ENCODE data around the gene PLEK2.
"Not testable (repeated sequence)": the region's sequence is repeated elsewhere in the genome, so short reads cannot be mapped to it uniquely, and the experiment has no call there.

The PLEK2 gene

DNA sequence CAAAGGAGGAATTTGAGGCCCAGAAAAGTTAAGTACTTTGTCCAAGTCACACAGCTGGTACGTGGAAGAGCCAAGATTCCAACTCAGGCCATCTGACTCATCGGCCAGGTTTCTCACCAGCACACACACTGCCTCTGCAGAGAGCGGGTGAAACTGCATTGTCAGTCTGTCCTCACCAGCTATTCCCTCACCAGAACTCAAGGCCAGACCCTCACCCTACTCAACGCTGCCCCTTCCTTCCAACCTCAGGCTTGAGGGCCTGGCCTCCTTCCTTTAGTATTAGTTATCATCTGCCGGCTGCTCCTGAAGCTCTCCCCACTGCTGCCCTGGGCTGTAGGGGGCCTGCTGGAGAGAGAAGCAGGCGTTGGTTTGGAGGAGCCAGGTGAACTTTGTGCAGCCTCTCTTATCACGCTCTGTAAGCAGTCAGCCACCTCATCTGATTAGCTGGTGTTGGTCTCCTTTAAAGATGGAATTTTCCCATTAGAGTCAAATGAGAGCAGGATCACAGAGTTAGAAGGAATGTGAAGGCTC, 16.6 kb upstream of the PLEK2 start:
- no peak for DNase-seq (ENCODE audit: low read depth, low spot score)

- peak; percentile 52 for DNase-seq (ENCODE audit: low read depth, low spot score)
These were observed 15.1 kb upstream of the PLEK2 start for GRCh38 chr14:67426983-67427606.

DNA sequence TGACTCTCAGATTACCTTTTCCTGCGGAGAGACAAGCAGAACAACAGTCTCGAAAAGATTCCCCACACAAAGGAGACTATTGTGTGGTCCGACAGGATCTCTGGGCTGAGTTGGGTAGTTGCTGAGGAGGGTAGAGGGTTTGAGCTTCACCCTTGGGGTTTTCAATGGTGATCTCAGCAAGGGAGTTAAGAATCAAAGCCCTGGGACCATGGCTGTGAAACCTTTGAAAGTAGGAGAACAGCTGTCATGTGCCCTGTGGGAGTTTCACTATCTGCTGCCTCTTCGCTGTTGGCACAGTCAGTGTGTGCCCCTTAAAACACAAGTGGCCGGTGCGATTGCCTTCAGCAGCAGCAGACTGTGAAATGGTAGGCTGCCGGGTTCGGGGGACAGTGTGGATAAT, 14.2 kb upstream of the PLEK2 start:
- no peak for DNase-seq (ENCODE audit: low read depth, low spot score)

DNA sequence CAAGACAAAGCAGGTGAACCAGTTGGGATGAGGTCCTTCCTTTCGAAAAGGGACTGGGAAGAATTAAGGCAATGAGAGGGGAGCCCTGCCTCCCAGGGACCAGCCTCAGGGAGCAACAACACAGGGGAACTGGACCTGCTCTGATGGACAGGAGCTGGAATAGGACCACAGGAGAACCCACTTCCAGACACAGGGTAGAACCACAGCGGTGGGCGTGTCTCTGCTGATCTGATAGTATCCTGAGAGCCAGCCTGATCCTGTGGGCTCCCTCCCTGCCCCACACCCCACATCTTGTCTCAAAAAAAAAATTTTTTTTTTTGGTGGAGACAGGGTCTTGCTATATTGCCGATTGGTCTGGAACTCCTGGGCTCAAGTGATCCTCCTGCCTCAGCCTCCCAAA, 13.6 kb upstream of the PLEK2 start:
- no peak for DNase-seq (ENCODE audit: low read depth, low spot score)

- DNase-seq (ENCODE audit: low read depth, low spot score): no peak
These were observed 12.6 kb upstream of the PLEK2 start for GRCh38 chr14:67424539-67424938.

DNA sequence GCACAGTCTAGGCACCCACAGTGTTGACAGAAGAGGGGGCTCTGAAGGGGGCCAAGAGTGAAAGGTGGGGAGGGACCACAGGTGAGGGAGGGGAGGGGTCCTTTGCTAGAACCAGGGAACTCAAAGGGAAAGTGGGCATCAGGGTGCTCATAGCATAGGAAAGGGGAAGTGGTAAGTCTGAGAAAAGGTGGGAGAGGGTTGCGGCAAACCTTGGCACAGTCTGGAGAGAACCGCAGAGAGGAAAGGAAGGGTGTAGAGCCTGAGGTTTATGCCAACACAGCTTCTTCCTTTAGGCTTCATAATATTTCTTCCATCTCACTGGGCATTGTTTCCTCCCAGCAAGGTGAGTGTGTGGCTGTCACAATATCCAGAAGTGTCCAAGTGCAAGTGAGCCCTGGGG, 11.5 kb upstream of the PLEK2 start:
- no peak for DNase-seq (ENCODE audit: low read depth, low spot score)

- no peak for DNase-seq (ENCODE audit: low read depth, low spot score)
These were observed 9.6 kb upstream of the PLEK2 start for GRCh38 chr14:67421356-67422224.

DNA sequence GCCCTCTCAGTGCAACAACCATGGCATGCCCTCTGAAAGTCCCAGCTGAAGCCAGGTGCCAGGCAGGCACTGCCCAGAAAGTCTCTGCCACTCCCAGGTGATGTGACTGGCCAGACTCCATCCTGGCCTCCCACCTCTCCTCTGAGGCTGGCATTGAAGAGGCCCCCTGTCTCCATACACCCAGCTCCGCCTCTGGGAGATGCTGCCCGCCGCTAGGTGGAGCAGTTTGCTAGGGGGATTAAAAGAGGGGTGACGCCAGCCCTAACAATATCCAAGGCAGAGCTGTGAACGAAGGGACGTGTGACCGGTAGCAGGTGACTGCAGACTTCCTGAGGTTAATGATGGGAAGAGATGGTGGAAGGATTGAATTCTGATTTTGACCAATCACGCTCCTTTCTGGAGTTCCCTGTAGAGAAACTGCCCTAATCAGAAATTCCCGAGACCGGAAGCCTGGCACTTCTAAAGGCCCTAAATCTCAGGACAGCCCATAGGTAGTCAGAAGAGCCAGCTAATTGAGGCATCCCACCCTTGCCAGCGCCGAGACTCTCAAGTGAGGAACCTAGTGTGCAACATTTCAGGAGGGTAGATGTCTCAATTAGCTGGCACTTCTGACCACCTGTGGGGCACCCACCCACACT, 8.3 kb upstream of the PLEK2 start:
- DNase-seq (ENCODE audit: low read depth, low spot score): no peak

GRCh38 chr14:67418401-67419191, 6.6 kb upstream of the PLEK2 start:
- DNase-seq (ENCODE audit: low read depth, low spot score): no peak

GRCh38 chr14:67417633-67418032, 5.7 kb upstream of the PLEK2 start:
- no peak for DNase-seq (ENCODE audit: low read depth, low spot score)

DNA sequence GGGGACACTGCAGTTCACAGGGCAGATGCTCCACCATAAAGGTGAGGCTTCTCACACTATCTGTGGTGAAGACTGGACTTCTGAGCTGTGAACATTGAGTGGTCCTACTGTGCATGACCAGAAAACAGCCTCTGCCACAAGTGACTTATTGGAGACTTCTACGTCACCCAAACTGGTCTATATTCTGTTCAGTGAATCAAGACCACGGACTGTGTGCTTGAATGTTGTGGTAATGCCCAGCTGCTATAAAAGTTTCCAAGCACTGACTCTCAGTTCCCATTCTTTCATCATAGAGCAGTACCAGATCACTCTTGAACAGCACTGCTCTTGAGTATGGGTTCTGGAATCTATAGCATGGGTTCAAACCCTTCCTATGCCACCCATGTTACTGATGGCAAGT, 4.8 kb upstream of the PLEK2 start:
- DNase-seq (ENCODE audit: low read depth, low spot score): no peak

DNA sequence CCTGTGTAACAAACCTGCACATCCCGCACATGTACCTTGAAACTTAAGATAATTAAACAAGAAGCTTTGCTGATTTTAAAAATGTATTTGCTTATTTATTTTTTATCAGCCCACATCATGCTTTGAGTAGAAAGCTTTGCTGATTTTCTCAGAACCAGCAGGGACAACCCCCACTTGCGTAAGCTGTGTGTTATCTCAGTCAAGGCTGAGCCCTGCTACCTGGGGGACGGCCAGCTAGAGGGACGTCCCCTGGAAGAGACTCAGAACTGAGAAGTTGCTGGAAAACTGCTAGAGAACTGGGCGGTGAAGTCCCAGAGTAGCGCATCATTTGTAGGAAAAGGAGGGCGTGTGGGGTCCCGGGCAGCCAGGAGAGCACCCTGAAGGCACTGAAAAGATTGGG, 4.1 kb upstream of the PLEK2 start:
- no peak for DNase-seq (ENCODE audit: low read depth, low spot score)

- DNase-seq (ENCODE audit: low read depth, low spot score): not testable (repeated sequence)
These were observed 3.6 kb upstream of the PLEK2 start for GRCh38 chr14:67415610-67416009.

DNA sequence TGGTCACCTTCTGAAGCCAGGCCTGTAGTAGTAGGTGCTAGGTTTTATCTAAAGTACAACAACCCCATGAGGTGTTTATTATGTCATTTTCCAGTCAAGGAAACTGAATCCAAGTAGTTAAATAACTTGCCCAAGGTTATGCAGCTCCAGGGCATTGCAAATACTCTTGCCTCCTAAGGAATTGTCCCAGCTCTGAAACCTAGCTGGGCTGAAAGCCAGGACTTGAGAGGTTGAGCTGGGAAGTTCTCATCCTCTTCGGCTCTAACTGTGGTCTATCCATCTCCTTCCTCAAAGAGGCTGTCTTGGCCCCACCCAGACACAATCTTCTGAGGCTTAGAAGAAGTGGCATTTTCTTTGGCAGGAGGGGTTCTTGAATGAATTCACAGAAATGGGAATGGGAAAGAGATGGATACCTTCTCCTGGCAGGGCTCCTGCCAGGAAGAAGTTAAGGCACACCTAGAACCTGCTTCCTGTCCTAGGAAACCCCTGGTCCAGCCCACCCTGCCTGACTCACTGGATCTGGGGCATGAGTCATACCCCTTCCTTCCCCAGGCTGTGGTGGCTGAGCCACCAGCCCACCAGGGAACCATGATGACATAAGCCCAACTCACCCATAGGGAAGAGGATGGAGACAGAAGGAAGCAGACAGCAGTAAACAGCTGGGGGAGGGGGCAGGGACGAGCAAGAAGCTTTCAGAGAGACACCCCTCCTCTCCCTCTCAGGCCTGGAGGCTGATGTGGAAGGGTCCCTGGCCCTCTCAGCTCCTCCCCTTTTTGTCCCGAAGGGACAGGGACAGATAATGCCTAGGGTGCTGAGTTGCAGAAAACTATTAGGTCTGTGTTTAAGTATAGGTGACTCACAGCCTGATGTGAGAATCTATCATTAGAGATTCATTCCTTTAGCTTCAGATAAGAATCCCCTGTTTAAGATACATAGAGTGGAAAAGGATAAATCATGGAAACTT, 2.1 kb upstream of the PLEK2 start:
- no peak for DNase-seq (ENCODE audit: low read depth, low spot score)

GRCh38 chr14:67411370-67411769, 595 bp downstream of the PLEK2 start:
- DNase-seq (ENCODE audit: low read depth, low spot score): no peak

- DNase-seq (ENCODE audit: low read depth, low spot score): no peak
These were observed 1.7 kb downstream of the PLEK2 start for GRCh38 chr14:67410313-67410712.

GRCh38 chr14:67409461-67409860, 2.5 kb downstream of the PLEK2 start:
- no peak for DNase-seq (ENCODE audit: low read depth, low spot score)

GRCh38 chr14:67408122-67408801, 3.7 kb downstream of the PLEK2 start:
- not testable (repeated sequence) for DNase-seq (ENCODE audit: low read depth, low spot score)

GRCh38 chr14:67405771-67406170, 6.2 kb downstream of the PLEK2 start:
- no peak for DNase-seq (ENCODE audit: low read depth, low spot score)

DNA sequence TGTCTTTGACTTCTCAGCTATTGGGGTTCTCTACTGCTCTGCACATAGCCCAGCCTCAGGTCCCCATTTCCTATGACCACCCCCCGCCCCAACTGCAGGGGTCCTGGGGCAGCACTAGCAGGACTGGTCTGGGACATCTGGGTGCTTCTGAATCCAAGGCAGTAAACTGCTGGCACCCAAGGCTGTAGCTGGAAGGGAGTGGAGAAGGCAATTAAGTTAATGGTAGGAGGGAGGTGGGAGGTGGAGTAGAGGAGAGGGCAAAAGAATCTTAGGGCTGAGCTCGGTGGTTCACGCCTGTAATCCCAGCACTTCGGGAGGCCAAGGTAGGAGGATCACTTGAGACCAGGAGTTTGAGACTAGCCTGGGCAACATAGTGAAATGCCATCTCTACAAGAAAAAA, 11.5 kb downstream of the PLEK2 start:
- DNase-seq (ENCODE audit: low read depth, low spot score): no peak
